H1 (cell line): ENCODE results near the gene MOB3B.

Experiments used
- CTCF ChIP-seq, 3 experiments: IDR thresholded peaks; 1 replicate in 2 of 3; 2 replicates in 1 of 3; pipeline versions ENCODE4 v1.5.1 to v1.6.1; 2011; ENCODE audit warnings: low read length in 3 of 3, mild to moderate bottlenecking in 3 of 3, inconsistent platforms in 2 of 3, low read depth in 1 of 3, moderate library complexity in 1 of 3; ENCODE audit not compliant: insufficient read depth in 1 of 3; ENCODE audit errors: control extremely low read depth in 1 of 3
- EZH2 ChIP-seq: fragments of 200-600 bp; sonication (generic); IDR thresholded peaks from 2 replicates; pipeline ENCODE4 v1.7.1; 2012; ENCODE audit warnings: low read depth, mild to moderate bottlenecking, moderate library complexity, low read length, inconsistent platforms; ENCODE audit not compliant: severe bottlenecking
- KDM1A ChIP-seq: fragments of 200-600, 300-600 bp; sonication (generic); IDR thresholded peaks from 2 replicates; pipeline ENCODE4 v1.7.1; 2016; ENCODE audit warnings: mild to moderate bottlenecking, low read length, borderline replicate concordance
- POLR2A ChIP-seq, 2 experiments: IDR thresholded peaks; 1 replicate in 1 of 2; 2 replicates in 1 of 2; pipeline ENCODE4 v1.6.1; 2011; ENCODE audit warnings: low read depth in 2 of 2, low read length in 2 of 2, mild to moderate bottlenecking in 2 of 2; ENCODE audit errors: control extremely low read depth in 1 of 2
- SP1 ChIP-seq: IDR thresholded peaks from 2 replicates; pipeline ENCODE4 v1.6.1; 2011; ENCODE audit warnings: low read depth, low read length

GRCh38 chr9:27336829-27337228 lies 192.8 kb downstream of the MOB3B start:
- TF ChIP-seq CTCF (IDR thresholded peaks at IDR 0.05; ENCODE audit: control extremely low read depth in 1 of 3, insufficient read depth in 1 of 3, low read depth in 1 of 3, low read length in 3 of 3) (no peak), POLR2A (IDR thresholded peaks at IDR 0.05; ENCODE audit: control extremely low read depth in 1 of 2, low read depth in 2 of 2, low read length in 2 of 2) (no peak), KDM1A (no peak), EZH2 (no peak), SP1 (no peak)
